IMR-90 (cell line): ENCODE data around the gene FAM234B. TPM values are rescaled to one million over a fixed set of nuclear protein-coding genes. Genes with fewer than 3 reads are reported as not detected.

Source experiments
- BHLHE40 ChIP-seq: fragments of 150-350 bp; IDR thresholded peaks from 2 replicates; pipeline ENCODE4 v1.6.1; 2016; ENCODE audit warnings: mild to moderate bottlenecking, low read depth, low read length
- CEBPB ChIP-seq: IDR thresholded peaks from 2 replicates; pipeline ENCODE4 v1.6.1; 2012; ENCODE audit warnings: low read depth, low read length, improper control_type of control experiment
- ELK1 ChIP-seq: fragments of 150-350 bp; IDR thresholded peaks from 2 replicates; pipeline ENCODE4 v1.6.1; 2016; ENCODE audit warnings: low read depth, mild to moderate bottlenecking, low read length, moderate library complexity, borderline replicate concordance
- polyA plus RNA-seq, 3 experiments: library from polyadenylated mRNA; depleted of rRNA; stranded (reverse); fragments of >200 nt; gene quantifications; 2 replicates each; pipeline ENCODE4 v1.2.3, GENCODE V29; 2012; ENCODE audit warnings: low replicate concordance in 1 of 3
- total RNA-seq: library from RNA; depleted of rRNA; stranded (reverse); fragments of >200 nt; gene quantifications from 2 replicates; pipeline ENCODE4 v1.2.3, GENCODE V29; 2012

FAM234B gene
- total and polyA plus RNA-seq, 2 of the 4 experiments (the other 2 are of a cell fraction) = 3.6 to 8.6 TPM

GRCh38 chr12:13100882-13101769, 56.9 kb downstream of the FAM234B start (continued):
- TF ChIP-seq ELK1 (no peak), CEBPB (peak; percentile 92), BHLHE40 (peak; percentile 98)
